Right ventricle myocardium superior (tissue), 1 donor: ENCODE measurements around the gene KCNIP3. TPM values are rescaled to one million over a fixed set of nuclear protein-coding genes. Genes with fewer than 3 reads are reported as not detected.
"Not testable (repeated sequence)": the region's sequence is repeated elsewhere in the genome, so short reads cannot be mapped to it uniquely, and the experiment has no call there.

ENCODE experiments used
- ATAC-seq: fragments of 200-7000 bp; cut with Tn5 transposase; one replicate; pipeline ENCODE4 v1.9.1; 2020; ENCODE audit warnings: mild to moderate bottlenecking; ENCODE audit not compliant: poor library complexity
- DNase-seq: peaks from one replicate; pipeline ENCODE4 v3.0.0-alpha.2; 2020
- intact Hi-C: fragments of 100-400 bp; cut with DNase I; formaldehyde crosslinking; loops from one replicate; pipeline ENCODE4 v1.11.2; 2022
- total RNA-seq: library from RNA; stranded (reverse); fragmentation: NEBNext Ultra II Directional; extraction: Animal tissue kit (Norgen Biotek cat#: 25700); gene quantifications from one replicate; pipeline ENCODE4 v1.2.1, GENCODE V29; 2021
- donor health status: DM: no; HTN: yes; CAD: no; lungs with severe emphysema.

Gene KCNIP3
- total RNA-seq, 1 donor from 2014 or later = 8.4 TPM

DNA sequence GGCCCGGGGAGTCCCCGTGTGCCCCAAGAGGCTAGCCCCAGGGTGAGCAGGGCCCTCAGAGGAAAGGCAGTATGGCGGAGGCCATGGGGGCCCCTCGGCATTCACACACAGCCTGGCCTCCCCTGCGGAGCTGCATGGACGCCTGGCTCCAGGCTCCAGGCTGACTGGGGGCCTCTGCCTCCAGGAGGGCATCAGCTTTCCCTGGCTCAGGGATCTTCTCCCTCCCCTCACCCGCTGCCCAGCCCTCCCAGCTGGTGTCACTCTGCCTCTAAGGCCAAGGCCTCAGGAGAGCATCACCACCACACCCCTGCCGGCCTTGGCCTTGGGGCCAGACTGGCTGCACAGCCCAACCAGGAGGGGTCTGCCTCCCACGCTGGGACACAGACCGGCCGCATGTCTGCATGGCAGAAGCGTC is 88.4 kb downstream of the KCNIP3 start:
- ATAC-seq (peak; percentile 5), DNase-seq (peak; percentile 52)
- intact Hi-C loops = no loop called here

DNA sequence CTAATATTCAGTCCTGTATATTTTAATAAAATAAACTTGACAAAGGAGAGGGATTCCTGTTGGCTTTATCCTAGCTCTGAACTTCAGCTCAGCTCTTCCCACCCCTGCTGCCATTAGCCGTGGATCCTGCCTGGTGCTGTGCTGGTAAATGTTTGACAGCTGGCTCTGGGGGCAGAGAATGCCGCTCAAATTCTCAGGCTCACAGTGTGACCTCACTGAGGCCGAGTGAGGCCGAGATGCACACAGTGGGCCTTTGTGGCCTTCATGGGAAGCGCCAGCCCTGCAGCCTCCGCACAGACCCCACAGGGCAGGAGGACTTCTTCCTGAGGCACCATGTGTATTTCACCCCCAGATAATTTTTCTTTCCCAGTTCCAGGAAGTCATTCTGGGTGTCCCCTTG is 88.9 kb downstream of the KCNIP3 start:
- no peak for DNase-seq
- ATAC-seq = no peak
- intact Hi-C loops = no loop called here

DNA sequence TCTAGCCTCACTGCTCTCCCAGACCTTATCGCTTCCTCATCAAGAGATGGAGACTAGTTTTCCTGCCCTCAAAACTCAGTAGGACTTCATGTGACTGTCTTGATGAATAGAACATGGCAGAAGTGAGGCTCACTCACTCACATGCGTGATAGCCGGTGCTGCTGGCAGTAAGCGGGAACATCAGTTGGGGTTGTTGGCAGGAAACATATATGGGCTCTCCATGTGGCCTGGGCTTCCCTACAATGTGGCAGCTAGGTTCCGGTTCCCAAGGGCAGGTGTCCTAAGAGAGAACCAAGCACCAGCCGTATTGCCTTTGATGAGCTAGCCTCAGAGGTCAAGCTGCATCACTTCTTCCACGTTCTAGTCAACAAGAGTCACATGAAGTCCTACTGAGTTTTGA is 90.2 kb downstream of the KCNIP3 start:
- no peak for ATAC-seq
- no peak for DNase-seq
- intact Hi-C loops = no loop called here

DNA sequence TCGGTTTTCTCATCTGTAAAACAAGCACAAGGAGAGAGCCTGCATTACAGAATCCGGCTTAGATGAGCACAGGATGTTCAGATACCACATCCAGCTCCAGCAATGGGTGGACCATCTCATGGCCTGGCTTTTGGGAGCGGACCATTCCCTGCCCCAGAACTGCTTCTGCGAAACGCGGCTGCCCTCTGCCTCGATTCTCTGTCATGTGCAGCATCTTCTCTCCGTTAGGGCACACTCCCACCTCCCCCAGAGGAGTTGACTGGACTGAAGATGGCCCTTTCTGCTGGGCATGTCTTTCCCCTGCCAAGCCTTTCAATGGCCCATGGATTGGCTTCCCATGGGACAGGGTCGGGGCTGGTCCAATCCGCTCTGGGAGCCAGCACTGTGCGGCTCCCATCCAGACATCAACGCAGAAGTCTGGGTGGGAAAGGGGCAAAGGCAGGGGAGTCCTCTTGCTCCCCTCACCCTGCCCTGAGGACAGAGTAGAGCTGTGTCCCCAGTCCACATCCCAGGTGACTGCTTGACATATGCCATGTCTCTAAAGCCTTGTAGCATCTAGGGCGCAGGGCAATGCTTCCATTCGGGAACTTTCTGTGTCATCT is 91.0 kb downstream of the KCNIP3 start:
- ATAC-seq (no peak), DNase-seq (no peak)
- intact Hi-C loops = no loop called here

DNA sequence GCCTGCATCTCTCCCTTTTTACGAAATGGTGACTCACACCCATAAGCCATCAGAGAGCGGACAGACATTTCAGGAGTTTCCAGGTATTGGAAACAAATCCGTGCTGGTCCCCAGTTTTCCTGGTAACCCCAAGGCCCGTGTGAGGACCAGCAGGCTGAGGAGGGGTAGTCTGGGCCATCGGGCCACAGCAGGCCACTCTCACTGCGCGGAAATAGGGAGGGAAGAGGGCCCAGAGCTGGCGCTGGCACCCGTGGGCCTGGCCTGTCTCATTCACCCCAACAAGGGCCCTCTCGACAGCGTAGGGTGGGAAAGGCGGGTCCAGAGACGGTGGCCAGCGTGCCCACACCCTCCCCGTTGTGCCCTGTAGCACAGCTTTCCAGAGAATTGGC is 91.7 kb downstream of the KCNIP3 start:
- no peak for DNase-seq
- intact Hi-C loops = no loop called here
- no peak for ATAC-seq

DNA sequence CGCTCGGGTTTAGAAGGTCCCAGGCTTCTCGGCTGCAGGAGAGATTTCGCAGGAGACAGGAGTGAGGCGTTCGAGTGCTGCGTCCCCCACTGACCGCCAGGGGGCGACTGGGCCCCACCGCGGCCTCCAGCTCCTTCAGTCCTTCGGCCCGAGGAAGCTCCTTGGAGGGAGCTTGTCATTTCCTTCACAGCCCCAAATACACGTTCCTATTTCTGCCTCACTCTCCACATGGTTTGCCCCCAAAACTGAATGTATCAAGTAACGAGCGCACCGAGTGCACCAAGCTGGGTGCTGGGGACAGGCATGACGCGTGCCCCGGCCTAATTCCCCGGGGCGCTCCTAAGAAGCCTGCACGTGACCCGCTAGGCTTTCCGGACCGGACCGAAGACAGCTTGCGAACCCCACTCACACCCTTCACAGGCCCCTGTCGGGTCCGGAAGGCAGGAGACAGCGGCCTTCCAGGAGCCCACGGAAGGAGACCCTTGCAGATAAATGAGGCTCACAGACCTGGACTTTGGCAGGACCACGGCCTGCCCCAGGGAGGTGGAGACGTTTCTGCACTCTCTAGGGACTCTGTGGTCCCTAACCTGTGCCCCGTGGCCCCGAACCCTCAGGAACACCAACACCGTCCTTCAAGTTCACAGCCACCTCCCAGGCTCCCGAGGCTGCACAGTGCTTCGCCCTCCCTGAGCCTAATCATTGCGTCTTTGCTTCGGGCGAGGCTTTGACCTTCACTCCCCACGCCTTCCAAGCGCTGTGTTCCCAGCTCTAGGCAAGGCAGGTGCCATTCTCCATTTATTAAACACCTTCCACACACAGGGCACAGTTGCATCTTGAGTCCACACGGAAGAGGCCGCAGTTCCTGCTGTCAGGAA is 92.3 kb downstream of the KCNIP3 start:
- peak; percentile 69 for DNase-seq
- ATAC-seq = peak; percentile 74
- intact Hi-C loops = no loop called here

DNA sequence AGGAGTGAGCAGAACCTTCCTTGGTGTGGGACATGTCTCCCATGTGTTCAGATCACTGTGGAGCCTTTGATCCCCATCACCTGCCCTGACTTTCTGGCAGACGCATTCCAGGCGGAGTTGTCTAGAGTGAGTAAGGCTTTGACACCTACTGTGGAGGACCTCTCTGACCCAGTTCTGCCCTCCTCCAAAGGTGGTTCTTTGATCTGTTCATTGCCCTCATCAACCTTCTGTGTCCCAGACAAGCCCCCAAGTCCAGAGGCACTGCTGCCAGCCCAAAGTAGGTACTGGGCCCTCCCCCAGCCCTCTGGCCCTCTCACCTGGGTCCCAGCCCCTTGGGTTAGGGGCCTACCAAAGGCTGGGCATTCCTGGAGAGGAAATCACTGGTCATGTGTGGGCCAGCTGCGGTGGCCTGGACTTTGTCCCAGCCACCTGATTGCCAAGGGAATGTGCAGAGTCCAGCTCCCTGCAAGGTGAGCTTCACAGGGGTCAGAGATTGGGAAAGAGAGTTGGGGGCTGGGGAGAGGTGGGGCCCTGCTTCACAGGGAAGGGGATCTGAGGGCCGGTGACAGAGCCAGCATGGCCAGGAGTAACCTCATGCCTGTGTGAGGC is 93.2 kb downstream of the KCNIP3 start:
- intact Hi-C loops = no loop called here
- DNase-seq = no peak
- ATAC-seq = no peak

DNA sequence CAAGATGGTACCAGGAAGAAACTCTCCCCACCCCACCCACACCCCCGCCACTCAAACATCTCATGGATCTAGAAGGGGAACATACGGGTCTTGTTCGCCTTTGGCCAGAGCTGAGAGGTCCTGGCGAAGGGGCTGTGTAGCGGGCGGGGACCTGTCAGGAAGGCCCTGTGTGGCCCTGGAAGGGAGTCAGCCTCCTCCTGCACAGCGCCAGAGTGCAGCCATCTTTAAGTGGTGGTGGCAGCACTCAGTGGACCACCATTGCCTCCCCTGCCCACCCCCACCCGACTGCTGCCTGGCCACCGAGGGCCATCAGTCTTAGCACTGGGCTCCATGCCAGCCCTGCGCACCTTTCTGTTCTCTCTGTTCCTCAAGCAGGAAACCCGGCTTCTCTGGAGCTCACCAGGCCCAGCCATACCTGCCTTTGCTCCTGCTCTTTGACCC is 93.8 kb downstream of the KCNIP3 start:
- intact Hi-C loops = no loop called here
- ATAC-seq = no peak
- DNase-seq = no peak

DNA sequence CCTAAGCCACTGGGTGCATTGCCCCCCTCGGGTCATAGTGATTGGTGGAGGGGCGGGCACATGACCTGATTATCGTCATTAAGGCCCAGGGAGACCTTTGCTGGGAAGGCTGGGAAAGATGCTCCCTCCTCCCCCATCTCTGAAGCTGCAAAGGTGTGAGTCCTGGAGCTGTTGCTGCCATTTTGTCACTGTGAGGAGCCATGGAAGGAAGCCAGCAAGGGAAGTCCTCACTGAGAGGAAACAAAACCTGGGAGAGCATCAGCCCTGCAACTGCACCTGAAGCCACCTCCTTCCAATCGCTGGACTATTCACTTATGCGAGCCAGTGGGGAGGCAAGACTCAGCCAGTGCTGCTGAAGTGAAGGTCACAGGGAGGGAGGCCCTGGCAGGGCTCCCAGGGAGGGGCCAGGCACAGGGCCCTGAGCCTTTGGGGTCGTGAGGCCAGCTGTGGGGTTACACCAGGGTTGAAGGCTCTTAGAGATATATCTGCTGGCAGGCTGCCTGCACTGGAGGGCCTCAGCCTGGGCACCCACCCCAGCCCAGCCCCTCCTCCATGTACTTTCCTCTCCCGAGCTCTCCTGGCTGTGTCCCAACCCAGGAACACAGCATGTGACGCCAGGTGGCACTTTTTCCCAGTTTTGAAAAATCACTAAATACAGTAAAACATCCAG is 94.6 kb downstream of the KCNIP3 start:
- ATAC-seq (peak; percentile 45), DNase-seq (no peak)
- intact Hi-C loops = no loop called here

DNA sequence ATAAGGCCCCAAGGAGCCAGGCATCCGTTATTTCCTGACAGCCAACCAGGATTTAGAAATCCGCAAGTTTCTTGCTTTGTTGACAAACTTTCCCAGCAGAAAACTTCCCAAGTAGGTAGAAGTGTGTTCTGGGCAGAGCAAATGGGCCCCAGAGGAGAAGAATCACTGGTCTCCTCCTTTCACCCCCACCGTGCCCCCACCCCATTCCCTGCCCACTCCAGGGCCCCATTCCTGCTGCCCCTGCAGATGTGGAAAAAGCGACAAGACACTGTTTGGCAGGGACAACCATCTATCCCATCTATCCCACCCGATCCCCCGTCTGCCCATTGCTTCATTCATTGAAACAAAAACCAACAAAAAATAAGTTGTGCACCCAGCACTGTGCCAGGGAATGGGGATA is 95.2 kb downstream of the KCNIP3 start:
- DNase-seq (no peak), ATAC-seq (no peak)
- intact Hi-C loops = no loop called here

DNA sequence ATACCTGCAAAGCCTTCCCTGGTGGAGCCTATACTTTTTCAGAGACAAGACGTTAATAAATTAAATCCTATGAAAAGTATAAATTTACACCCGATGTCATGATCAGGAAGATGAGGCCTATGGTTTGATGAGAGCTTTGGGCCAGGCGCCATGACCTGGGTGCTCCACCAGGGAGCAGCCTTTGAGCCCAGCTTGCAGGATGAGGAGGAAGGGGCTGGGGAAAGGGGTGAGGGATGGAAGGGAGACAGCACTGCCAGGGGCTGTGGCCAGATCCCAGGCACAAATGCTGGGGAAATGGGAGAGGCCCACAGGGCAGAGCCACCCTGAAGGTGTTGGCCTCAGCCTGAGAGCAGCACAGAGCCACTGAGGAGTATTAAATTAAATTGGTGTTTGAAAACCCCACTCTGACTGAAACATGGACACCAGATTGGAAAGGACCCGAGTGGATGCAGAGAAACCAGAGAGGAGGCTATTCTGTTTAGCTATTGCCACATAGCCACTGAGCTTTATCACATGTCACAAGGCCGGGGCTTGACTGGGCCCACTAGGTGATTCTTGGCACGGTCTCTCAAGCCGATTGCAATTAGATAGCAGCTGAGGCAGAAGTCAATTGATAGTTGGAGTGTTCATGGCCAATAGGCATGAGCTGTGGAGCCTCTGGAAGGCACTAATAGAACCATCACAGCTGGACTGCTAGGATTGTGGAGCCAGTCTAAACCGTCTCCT is 95.7 kb downstream of the KCNIP3 start:
- DNase-seq (no peak), ATAC-seq (no peak)
- intact Hi-C loops = no loop called here

DNA sequence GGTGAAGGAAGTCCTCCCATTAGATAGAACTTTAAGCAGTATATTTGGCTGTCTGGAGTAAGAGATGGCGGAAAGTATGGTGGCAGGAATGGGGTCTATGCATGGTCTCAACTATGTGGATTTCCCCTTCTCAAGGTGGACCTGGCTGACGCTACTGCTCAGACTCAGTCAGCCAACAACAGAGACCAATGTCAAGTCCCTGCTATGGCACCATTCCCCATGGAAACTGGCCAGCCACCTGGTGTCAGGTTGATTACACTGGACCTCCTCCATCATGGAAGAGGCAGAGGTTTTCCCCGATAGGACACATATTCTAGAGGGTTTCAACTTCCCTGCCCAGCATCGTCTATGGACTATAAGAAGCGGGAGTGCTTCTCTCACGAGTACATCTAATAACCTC is 96.8 kb downstream of the KCNIP3 start:
- intact Hi-C loops = no loop called here
- DNase-seq (no peak), ATAC-seq (no peak)

DNA sequence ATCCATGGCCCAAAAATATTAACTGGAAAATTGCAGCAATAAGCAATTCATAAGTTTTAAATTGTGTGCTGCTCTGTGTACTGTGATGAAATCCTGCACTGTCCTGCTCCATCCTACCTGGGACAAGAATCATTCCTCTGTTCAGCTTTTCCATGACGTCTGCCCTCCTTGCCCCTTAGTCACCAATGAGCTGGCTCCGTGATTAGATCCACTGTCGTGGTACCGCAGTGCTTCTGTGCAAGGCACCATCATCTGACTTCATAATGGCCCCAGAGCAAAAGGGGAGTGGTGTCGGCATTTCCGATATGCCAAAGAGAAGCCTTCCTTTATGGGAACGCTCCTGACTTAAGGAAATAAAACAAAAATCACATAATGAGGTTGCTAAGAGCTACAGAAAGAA is 101.9 kb downstream of the KCNIP3 start:
- no peak for ATAC-seq
- intact Hi-C loops = no loop called here
- DNase-seq = no peak

DNA sequence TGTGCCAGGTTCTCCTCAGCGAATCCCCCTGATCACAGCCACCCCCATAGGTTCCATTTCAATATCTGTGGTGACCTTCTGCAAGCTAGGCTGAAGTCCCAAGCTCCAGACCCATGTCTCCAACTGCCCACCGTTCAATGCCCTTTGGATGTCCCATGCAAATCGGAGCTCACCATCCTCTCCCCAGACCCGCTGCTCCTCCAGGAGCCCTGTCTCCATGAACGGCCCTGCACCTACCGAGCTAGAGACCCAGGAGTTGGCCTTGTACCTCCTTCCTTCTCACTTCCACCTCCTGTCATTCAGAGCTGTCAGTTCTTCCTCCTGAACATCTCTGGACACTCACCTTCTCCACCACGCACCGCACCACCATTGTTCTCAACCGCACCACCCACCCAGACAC is 104.3 kb downstream of the KCNIP3 start:
- ATAC-seq (no peak), DNase-seq (no peak)
- intact Hi-C loops = no loop called here

DNA sequence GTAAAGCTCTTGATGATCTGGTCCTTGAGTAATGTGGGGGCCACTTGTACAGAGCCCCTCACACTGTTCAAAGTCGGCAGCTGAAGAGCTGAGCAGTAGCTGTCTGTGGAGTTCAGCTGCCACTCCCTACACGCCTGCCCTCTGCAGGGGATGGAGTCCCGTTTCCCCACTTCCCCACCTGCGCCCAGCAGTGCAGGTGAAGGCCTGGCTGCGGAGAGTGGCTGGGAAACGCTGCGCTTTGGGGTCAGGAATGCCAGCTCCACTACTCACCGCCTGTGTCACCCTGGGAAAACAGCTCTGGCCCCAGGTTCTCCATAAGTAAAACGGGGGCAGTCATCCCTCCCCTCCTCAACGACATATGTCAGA is 104.8 kb downstream of the KCNIP3 start:
- ATAC-seq = peak; percentile 39
- intact Hi-C loops, DNase-seq: not testable (repeated sequence)

DNA sequence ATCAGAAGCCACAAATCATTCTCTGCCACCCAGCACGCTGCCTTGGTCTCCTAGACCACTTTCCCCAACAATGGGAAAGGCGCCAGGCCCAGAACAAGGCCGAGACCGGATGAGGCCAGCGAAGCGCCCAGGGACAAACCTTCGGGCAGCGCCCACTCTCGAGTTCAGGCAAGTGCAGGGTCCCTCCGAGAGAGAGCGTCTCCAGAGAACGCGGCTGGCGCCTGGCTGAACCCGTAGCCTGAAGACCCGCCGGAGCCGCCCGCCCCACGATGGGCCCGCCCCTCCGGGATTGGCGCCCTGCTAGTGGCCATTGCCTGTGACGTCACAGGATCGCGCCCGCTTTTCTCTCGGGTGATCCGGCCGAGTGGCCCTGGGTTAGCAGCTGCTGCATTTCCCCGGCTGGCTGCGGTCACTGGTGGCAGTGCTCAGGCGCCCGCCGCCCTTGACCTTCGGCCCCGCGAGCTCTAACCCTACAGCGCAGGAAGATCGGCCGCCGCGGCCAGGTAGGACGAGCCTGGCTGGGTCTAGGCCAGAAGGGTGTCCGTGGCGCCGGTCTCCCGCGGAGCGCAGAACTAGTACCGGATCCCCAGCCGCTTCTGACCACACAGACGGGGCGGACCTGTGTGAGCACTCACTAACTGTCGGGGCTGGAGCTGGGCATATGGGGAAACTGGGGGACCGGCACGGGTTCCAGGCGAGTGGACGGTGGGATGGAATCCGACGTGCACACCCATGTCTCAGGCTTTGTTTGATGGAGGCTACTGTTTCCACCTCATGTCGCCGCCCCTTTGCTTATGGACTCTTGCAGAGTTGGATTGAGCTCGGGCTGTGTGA is 105.4 kb downstream of the KCNIP3 start, which contains the start of gene FAHD2A:
TSS of gene FAHD2A (plus strand) at position 339 of the 834 bp plus-strand sequence. CDS start 2,851 bp downstream, outside the sequence.
- DNase-seq = peak; percentile 99
- ATAC-seq = peak; percentile 99
- intact Hi-C loops = no loop called here

DNA sequence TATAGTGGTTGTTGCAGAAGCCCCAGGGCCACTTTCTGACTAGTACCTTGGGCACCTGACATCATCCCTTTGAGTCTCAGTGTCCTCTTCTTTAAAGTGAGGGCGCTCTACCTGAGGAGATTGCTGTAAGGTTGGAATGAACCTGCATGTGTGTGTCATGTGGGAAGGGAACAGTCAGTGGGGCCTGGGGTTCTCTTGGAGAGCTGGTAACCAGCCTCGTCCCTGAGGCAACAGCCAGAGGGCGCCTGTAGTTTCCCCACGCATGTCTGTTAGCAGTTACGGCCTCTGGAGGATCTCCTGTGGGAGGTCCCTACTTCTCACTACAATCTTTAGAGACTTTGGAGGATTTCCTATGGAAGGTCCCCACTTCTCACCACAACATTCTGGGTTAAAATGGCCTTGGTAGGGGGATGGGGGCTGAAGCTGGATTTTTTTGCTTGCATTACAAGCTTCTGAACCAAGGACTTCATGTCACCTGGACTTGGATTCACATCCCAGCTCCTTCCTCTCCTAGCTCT is 106.1 kb downstream of the KCNIP3 start:
- ATAC-seq = peak; percentile 76
- DNase-seq, intact Hi-C loops: not testable (repeated sequence)

DNA sequence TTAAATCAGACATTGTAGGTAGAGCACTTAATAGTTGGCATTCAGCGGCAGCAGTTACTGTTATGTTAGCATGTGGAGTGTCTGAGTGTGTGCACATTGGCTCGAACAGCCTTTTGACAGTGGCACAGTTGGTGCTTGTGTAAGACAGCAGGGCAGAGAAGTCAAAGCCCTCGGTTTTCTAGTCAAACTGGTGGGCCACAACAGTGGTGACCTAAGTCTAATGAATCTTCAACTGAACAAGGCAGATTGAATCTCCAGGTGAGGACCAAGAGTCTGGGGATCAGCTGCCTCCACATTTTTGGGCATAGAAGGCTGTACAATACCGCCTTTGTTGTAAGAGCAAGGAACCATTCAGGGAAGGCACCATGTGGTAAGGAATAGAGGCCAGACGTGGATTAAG is 106.7 kb downstream of the KCNIP3 start:
- ATAC-seq, DNase-seq, intact Hi-C loops: not testable (repeated sequence)
